GM10847 (cell line): ENCODE measurements around the gene ZFP62.

Experiments
- POLR2A ChIP-seq: IDR thresholded peaks from 2 replicates; pipeline ENCODE4 v1.6.1; 2011; ENCODE audit not compliant: insufficient read length; ENCODE audit errors: extremely low read depth

The ZFP62 gene

GRCh38 chr5:180807046-180807445 lies 54.0 kb downstream of the ZFP62 start:
- no peak for TF ChIP-seq POLR2A

GRCh38 chr5:180806351-180807011 lies 54.6 kb downstream of the ZFP62 start:
- no peak for TF ChIP-seq POLR2A

- TF ChIP-seq POLR2A: no peak
These were observed 56.9 kb downstream of the ZFP62 start for GRCh38 chr5:180804129-180804618.

GRCh38 chr5:180803181-180804128 lies 57.6 kb downstream of the ZFP62 start:
- peak; percentile 48 for TF ChIP-seq POLR2A

GRCh38 chr5:180802325-180803180 lies 58.5 kb downstream of the ZFP62 start, which contains the start of gene MGAT1:
MGAT1 (minus strand) TSS chr5:180802806; CDS start chr5:180792971, 9,835 bp downstream.
- TF ChIP-seq POLR2A: peak; percentile 68

- no peak for TF ChIP-seq POLR2A
These were observed 59.3 kb downstream of the ZFP62 start for GRCh38 chr5:180801596-180802324.

GRCh38 chr5:180799902-180800801 lies 60.9 kb downstream of the ZFP62 start:
- TF ChIP-seq POLR2A: no peak

- no peak for TF ChIP-seq POLR2A
These were observed 61.9 kb downstream of the ZFP62 start for GRCh38 chr5:180799194-180799593.

- no peak for TF ChIP-seq POLR2A
These were observed 62.9 kb downstream of the ZFP62 start for GRCh38 chr5:180798193-180798592.
